ENCODE data around the gene EVL.

Gene EVL

GRCh38 chr14:100104006-100104352 lies 38.8 kb downstream of the EVL start:
- WGBS, 2 experiments (ENCODE audit: insufficient coverage in 2 of 2): 94 to 100% methylated on average over 2 of the region's 4 CpGs
- H3K4me3 ChIP-seq (ENCODE audit: extremely low read depth, insufficient read depth, low read length, poor library complexity, severe bottlenecking): no peak overlapping the region
- no peaks in the 10 kb centered on the region for H3K9me3 ChIP-seq (ENCODE audit: control insufficient read depth, low read length)
- peaks cover 8% of the 10 kb centered on the region for H3K36me3 ChIP-seq (ENCODE audit: control insufficient read depth, insufficient read depth, low read length)
- H3K27ac ChIP-seq (ENCODE audit: low read depth, low read length, severe bottlenecking): no peak overlapping the region
- H3K4me1 ChIP-seq (ENCODE audit: control insufficient read depth, insufficient read depth, low read length, poor library complexity, severe bottlenecking): peaks cover 3% of the 10 kb centered on the region

GRCh38 chr14:100104523-100105300 lies 39.5 kb downstream of the EVL start:
- peaks cover 9% of the 10 kb centered on the region for H3K36me3 ChIP-seq (ENCODE audit: control insufficient read depth, insufficient read depth, low read length)
- no peak overlapping the region for H3K27ac ChIP-seq (ENCODE audit: low read depth, low read length, severe bottlenecking)
- 98 to 100% methylated on average over 3 to 5 of the region's 7 CpGs for whole genome bisulfite sequencing, 2 experiments (ENCODE audit: insufficient coverage in 2 of 2)
- H3K9me3 ChIP-seq (ENCODE audit: control insufficient read depth, low read length): no peaks in the 10 kb centered on the region
- no peak overlapping the region for H3K4me3 ChIP-seq (ENCODE audit: extremely low read depth, insufficient read depth, low read length, poor library complexity, severe bottlenecking)
- peaks cover 3% of the 10 kb centered on the region for H3K4me1 ChIP-seq (ENCODE audit: control insufficient read depth, insufficient read depth, low read length, poor library complexity, severe bottlenecking)

- no peak overlapping the region for H3K4me3 ChIP-seq (ENCODE audit: extremely low read depth, insufficient read depth, low read length, poor library complexity, severe bottlenecking)
- H3K27ac ChIP-seq (ENCODE audit: low read depth, low read length, severe bottlenecking): no peak overlapping the region
- H3K36me3 ChIP-seq (ENCODE audit: control insufficient read depth, insufficient read depth, low read length): peaks cover 9% of the 10 kb centered on the region
- WGBS, 2 experiments (ENCODE audit: insufficient coverage in 2 of 2): 94% methylated on average over 15 of the region's 16 CpGs
- H3K4me1 ChIP-seq (ENCODE audit: control insufficient read depth, insufficient read depth, low read length, poor library complexity, severe bottlenecking): peaks cover 3% of the 10 kb centered on the region
- no peaks in the 10 kb centered on the region for H3K9me3 ChIP-seq (ENCODE audit: control insufficient read depth, low read length)
Observed at GRCh38 chr14:100105357-100106169, 40.3 kb downstream of the EVL start.

GRCh38 chr14:100106250-100107112 lies 41.3 kb downstream of the EVL start:
- H3K36me3 ChIP-seq (ENCODE audit: control insufficient read depth, insufficient read depth, low read length): peaks cover 4% of the 10 kb centered on the region
- 87 to 97% methylated on average over 8 to 10 of the region's 17 CpGs for WGBS, 2 experiments (ENCODE audit: insufficient coverage in 2 of 2)
- H3K4me1 ChIP-seq (ENCODE audit: control insufficient read depth, insufficient read depth, low read length, poor library complexity, severe bottlenecking): peaks cover 3% of the 10 kb centered on the region
- no peaks in the 10 kb centered on the region for H3K9me3 ChIP-seq (ENCODE audit: control insufficient read depth, low read length)
- no peak overlapping the region for H3K4me3 ChIP-seq (ENCODE audit: extremely low read depth, insufficient read depth, low read length, poor library complexity, severe bottlenecking)
- H3K27ac ChIP-seq (ENCODE audit: low read depth, low read length, severe bottlenecking): no peak overlapping the region

- Histone ChIP-seq H3K4me3 (ENCODE audit: extremely low read depth, insufficient read depth, low read length, poor library complexity, severe bottlenecking) (no peak overlapping the region), H3K9me3 (ENCODE audit: control insufficient read depth, low read length) (no peaks in the 10 kb centered on the region), H3K36me3 (ENCODE audit: control insufficient read depth, insufficient read depth, low read length) (peaks cover 4% of the 10 kb centered on the region), H3K4me1 (ENCODE audit: control insufficient read depth, insufficient read depth, low read length, poor library complexity, severe bottlenecking) (peaks cover 3% of the 10 kb centered on the region), H3K27ac (ENCODE audit: low read depth, low read length, severe bottlenecking) (no peak overlapping the region)
- 96 to 97% methylated on average over 3 to 4 of the region's 5 CpGs for WGBS, 2 experiments (ENCODE audit: insufficient coverage in 2 of 2)
Observed at GRCh38 chr14:100107236-100107635, 42.0 kb downstream of the EVL start.

- WGBS, 2 experiments (ENCODE audit: insufficient coverage in 2 of 2): 43 to 49% methylated on average over 12 to 13 of the region's 13 CpGs
- H3K4me1 ChIP-seq (ENCODE audit: control insufficient read depth, insufficient read depth, low read length, poor library complexity, severe bottlenecking): peaks cover 5% of the 10 kb centered on the region
- no peak overlapping the region for H3K27ac ChIP-seq (ENCODE audit: low read depth, low read length, severe bottlenecking)
- no peaks in the 10 kb centered on the region for H3K9me3 ChIP-seq (ENCODE audit: control insufficient read depth, low read length)
- H3K4me3 ChIP-seq (ENCODE audit: extremely low read depth, insufficient read depth, low read length, poor library complexity, severe bottlenecking): no peak overlapping the region
- H3K36me3 ChIP-seq (ENCODE audit: control insufficient read depth, insufficient read depth, low read length): peaks cover 4% of the 10 kb centered on the region
Observed at GRCh38 chr14:100108042-100108825, 43.0 kb downstream of the EVL start.

GRCh38 chr14:100108840-100109593 lies 43.8 kb downstream of the EVL start:
- H3K4me1 ChIP-seq (ENCODE audit: control insufficient read depth, insufficient read depth, low read length, poor library complexity, severe bottlenecking): peaks cover 5% of the 10 kb centered on the region
- H3K9me3 ChIP-seq (ENCODE audit: control insufficient read depth, low read length): no peaks in the 10 kb centered on the region
- WGBS, 2 experiments (ENCODE audit: insufficient coverage in 2 of 2): 93 to 96% methylated on average over 8 to 9 of the region's 10 CpGs
- peaks cover 4% of the 10 kb centered on the region for H3K36me3 ChIP-seq (ENCODE audit: control insufficient read depth, insufficient read depth, low read length)
- H3K4me3 ChIP-seq (ENCODE audit: extremely low read depth, insufficient read depth, low read length, poor library complexity, severe bottlenecking): no peak overlapping the region
- H3K27ac ChIP-seq (ENCODE audit: low read depth, low read length, severe bottlenecking): no peak overlapping the region

GRCh38 chr14:100109594-100109955 lies 44.4 kb downstream of the EVL start:
- H3K9me3 ChIP-seq (ENCODE audit: control insufficient read depth, low read length): no peaks in the 10 kb centered on the region
- peaks cover 5% of the 10 kb centered on the region for H3K4me1 ChIP-seq (ENCODE audit: control insufficient read depth, insufficient read depth, low read length, poor library complexity, severe bottlenecking)
- no peak overlapping the region for H3K27ac ChIP-seq (ENCODE audit: low read depth, low read length, severe bottlenecking)
- peaks cover 4% of the 10 kb centered on the region for H3K36me3 ChIP-seq (ENCODE audit: control insufficient read depth, insufficient read depth, low read length)
- H3K4me3 ChIP-seq (ENCODE audit: extremely low read depth, insufficient read depth, low read length, poor library complexity, severe bottlenecking): no peak overlapping the region
- WGBS, 2 experiments (ENCODE audit: insufficient coverage in 2 of 2): 84 to 88% methylated on average over 6 to 8 of the region's 9 CpGs

- Histone ChIP-seq H3K9me3 (ENCODE audit: control insufficient read depth, low read length) (no peaks in the 10 kb centered on the region), H3K27ac (ENCODE audit: low read depth, low read length, severe bottlenecking) (no peak overlapping the region), H3K36me3 (ENCODE audit: control insufficient read depth, insufficient read depth, low read length) (peaks cover 4% of the 10 kb centered on the region), H3K4me1 (ENCODE audit: control insufficient read depth, insufficient read depth, low read length, poor library complexity, severe bottlenecking) (peaks cover 5% of the 10 kb centered on the region), H3K4me3 (ENCODE audit: extremely low read depth, insufficient read depth, low read length, poor library complexity, severe bottlenecking) (no peak overlapping the region)
- WGBS, 2 experiments (ENCODE audit: insufficient coverage in 2 of 2): 82 to 94% methylated on average over 3 to 4 of the region's 6 CpGs
Observed at GRCh38 chr14:100110816-100111215, 45.6 kb downstream of the EVL start.

Data from mesodermal cell (in vitro differentiated cells).